Stimulated activated CD8-positive, alpha-beta memory T cell treated with anti-CD3 and anti-CD28 coated beads, Interleukin-15, amount 100 ng/mL, for 48 hours (primary cell): ENCODE measurements around the gene TEX9.
"Not testable (repeated sequence)": the region's sequence is repeated elsewhere in the genome, so short reads cannot be mapped to it uniquely, and the experiment has no call there.

Experiments used
- DNase-seq, 2 donors: peaks; one replicate each; pipeline ENCODE4 v3.0.0-alpha.2; 2020; ENCODE audit warnings: low read depth in 2 of 2

TEX9 gene

DNA sequence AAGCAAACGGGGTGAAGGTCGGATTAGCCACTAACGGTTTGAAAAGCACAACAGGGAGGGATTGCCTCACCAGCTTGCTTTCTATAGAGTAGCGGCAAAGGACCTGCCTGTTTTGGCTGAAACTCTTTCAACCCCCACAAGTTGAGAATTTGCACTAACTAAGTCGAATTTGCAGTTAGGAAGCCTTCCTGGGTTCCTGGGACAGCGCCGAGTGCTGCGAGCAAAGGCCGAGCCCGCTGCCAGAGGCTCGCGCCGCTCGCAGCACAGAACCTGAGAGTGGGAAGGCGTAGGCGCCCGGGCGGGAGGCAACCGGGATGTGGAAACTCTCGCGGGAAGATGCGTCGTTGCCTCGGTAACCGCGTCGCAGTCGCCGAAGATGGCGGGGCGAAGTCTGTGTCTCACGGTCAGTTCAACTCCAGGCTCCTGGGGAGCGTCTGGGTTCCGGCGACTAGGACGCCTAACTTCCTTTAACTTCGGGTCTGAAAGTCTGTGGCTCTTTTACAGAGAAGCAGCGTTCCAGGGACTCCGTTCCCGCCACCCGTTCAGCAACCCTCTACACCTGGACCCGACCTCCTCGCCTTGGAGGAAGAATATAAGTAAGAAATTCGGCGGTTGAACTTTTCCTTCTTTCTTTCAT, at the start of gene TEX9:
TEX9 (plus strand) TSS at position 352 of the 637 bp plus-strand sequence; CDS start at position 377, 25 bp downstream.
- peak; percentile 64 to 70 for DNase-seq

DNA sequence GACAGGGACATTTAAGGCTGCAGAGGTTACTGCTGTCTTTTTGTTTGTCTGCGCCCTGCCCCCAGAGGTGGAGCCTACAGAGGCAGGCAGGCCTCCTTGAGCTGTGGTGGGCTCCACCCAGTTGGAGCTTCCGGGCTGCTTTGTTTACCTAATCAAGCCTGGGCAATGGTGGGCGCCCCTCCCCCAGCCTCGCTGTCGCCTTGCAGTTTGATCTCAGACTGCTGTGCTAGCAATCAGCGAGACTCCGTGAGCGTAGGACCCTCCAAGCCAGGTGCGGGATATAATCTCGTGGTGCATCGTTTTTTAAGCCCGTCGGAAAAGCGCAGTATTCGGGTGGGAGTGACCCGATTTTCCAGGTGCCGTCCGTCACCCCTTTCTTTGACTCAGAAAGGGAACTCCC, 48.7 kb upstream of the TEX9 start:
- not testable (repeated sequence) for DNase-seq

DNA sequence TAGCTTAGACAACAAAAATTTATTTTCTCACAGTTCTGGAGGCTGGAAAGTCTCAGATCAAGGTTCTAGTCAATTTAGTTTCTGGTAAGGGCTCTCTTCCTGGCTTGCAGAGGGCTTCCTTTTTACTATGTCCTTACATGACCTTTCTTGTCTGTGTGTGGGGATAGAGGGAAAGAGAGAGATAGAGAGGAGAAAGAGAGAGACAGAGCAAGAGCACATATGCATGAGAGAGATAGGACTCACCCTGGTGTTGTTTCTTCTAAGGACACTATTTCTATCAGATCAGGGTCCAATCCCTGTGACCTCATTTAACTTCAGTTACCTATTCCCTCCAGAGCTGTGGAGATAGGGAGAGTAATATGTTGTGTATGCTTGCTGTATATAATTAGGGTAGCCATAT, 44.9 kb upstream of the TEX9 start:
- no peak for DNase-seq

DNA sequence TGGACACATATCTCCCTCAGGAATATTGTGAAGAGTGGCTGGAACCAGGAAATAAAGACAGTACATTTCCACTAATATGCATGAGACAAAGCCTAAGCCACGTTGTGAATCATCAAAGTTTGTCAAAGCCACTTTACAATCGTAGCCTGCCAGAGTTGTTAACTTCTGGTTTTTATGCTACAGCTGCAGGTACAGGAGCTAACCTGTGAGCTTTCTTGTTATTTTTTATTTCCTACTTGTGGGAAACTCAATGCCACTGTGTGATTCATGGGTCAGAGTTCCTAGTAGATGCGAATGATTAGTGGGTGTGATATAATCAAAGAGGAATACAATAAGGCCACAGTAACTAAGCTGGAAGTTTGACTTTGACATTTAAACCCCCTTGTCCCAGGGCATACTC, 44.4 kb upstream of the TEX9 start:
- DNase-seq: no peak

DNA sequence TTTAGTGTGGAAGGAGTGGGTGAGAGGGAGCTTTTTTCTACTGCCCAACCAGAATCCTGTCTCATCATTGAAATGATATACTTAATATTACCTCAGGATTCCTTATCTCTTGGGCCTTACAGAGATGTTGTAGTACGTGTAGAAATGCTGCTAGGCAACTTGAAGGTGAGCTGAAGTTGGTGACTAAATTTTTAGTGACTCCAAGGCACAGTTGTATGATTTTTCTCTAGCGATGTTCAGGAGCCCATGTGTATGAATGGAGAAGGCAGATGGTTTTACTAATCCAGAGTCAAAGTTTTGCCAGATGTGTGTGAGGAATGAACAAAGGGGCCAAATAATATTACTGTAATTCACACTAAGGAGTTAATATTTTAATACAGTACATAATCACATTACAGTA, 42.8 kb upstream of the TEX9 start:
- no peak for DNase-seq

DNA sequence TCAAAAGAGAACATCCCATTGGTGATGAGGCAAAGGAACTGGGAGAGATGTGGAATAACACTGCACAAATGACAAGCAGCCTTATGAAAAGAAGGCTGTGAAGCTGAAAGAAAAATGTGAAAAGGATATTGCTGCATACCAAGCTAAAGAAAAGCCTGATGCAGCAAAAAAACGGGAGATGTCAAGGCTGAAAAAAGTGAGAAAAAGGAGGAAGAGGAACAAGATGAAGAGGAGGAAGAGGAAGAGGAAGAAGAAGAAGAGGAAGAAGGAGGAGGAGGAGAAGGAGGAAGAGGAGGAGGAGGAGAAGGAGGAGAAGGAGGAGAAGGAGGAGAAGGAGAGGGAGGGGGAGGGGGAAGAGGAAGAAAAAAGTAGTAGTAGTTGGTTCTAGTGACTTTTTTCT, 41.8 kb upstream of the TEX9 start:
- DNase-seq: no peak

DNA sequence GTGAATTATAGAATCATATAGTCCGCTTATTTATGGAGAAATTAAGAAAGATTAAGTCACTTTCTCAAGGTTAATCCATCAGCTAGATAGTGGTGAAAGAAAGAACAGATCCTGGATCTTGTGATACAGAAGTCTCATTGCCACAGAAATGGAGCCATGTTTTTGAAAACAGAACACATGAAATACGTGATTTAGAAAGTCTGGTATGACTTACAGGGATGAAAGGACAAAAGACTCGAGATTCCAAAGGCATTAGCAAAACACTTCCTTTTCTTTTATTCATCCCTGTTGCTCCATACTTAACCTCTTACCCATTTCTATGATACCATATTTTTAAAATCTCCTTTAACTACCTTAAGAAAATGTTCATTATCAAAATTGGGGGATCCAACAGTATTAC, 40.0 kb upstream of the TEX9 start:
- no peak for DNase-seq

DNA sequence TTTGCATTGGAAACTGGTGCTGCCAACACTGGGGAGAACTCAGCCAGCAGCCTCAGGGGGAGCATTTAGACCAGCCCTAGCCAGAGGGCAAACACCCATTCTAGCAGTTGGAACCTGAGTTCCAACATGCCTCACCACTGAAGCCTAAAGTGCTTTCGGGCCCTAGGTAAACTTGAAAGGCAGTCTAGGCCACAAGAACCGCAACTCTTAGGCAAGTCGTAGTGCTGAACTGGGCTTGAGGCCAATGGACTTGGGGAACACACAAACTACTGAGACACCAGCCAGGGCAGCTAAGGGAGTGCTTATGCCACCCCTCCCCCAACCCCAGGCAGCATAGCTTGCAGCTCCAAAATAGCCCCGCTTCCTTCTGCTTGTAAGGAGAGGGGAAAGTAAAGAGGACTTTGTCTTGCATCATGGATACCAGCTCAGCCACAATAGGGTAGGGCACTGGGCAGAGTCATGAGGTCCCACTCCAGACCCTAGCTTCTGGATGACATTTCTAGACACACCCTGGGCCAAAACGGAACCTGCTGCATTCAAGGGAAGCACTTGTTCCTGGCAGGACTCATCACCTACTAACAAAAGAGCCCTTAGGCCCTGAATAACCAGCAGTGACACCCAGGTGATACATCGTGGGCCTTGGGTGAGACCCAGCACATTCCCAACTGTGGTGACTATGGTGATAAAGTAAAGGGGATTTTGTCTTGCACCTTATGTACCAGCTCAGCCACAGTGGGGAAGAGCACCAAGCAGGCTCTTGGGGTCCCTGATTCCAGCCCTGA, 37.3 kb upstream of the TEX9 start:
- no peak for DNase-seq

DNA sequence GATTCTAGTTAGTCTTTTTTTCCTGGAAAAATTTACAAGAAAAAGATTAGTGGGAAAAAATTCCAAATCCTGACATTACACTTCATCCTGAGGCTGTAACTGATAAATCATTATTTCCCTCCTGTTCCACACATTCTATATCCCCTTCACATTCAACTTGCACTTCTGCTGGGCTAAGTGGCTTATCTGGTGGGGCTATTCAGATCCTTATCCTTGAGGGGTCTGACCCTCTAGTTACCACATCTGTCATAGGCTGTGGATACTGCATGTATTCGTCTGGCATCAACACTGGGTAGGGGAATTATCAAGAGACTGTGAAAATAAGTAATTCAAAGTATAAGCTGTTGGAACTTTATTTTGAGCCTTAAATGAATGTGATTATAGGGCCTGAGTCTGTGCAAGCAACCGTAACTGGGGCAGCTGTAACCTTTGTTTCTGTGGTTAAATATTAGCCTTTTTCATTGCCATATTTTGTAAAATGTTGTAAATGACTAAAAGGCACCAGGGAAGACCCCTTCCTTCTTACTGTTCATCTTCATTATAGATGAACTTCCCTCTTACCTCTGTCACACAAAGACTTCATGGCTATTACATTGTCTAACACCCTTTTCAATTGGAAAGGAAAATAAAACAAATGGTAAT, 28.0 kb upstream of the TEX9 start:
- DNase-seq: no peak

DNA sequence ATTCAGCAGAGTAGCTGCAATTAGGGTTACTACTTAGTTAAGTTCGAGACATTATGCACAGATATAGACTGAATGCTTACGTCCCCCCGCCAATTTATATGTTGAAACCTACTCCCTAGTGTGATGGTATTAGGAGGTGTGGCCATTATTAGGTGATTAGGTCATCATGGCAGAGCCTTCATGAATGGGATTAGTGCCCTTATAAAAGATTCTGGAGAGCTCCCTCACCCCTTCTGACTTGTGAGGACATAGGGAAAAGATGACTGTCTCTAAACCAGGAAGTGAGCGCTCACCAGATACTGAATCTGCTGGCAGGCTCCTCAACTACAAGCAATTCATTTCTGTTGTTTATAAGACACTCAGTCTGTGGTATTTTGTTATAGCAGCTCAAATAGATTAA, 25.6 kb upstream of the TEX9 start:
- no peak for DNase-seq

DNA sequence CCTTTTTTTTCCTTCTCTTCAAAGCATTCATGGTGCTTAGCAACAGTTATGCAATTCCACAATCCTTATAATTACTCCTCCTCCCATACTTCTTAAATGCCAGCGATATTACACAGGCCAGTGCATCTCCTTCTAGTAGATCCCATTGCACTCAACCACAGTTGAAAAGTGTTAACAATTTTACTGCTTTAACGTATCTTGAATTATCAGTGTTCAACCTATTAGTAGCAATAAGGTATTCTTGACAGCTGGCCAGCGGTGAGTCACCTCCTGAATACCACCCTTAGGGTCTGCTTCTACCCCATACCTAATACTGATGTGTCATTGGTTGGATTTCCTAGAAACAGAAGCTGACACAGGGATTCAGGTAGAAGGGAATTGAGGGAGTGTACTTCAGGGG, 24.0 kb upstream of the TEX9 start:
- no peak for DNase-seq

DNA sequence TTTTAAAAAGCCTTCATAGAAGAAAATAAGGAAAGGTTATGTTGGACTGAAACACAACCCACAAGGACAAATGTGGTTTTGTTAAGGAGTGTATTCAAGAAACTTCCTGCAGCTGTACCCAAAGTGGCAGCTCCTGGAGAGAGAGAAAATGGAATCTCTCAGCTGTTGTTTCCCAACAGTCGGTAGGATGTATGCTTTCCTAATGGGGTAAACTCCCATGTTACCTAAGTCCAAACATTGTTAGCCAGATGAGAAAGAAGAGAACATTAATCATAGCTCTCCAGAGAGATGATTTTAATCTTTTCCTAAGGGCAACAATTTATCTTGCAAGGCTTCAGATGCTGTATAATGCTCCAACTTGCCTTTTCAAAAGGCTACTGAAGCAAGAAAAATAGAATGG, 22.6 kb upstream of the TEX9 start:
- DNase-seq: no peak

DNA sequence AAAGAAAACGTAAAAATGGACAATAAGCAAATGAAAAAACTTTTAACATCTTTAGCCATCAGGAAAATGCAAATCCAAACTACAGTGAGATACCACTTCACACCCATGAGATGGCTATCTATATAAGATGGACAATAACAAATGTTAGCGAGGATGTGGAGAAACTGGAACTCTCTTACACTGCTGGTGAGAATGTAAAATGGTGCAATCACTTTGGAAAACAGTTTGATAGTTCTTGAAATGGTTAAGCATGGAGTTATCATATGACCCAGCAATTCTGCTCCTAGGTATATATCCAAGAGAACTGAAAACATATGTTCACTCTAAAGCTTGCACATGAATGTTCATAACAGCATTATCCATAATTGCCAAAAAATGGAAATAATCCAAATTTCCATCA, 21.3 kb upstream of the TEX9 start:
- no peak for DNase-seq

DNA sequence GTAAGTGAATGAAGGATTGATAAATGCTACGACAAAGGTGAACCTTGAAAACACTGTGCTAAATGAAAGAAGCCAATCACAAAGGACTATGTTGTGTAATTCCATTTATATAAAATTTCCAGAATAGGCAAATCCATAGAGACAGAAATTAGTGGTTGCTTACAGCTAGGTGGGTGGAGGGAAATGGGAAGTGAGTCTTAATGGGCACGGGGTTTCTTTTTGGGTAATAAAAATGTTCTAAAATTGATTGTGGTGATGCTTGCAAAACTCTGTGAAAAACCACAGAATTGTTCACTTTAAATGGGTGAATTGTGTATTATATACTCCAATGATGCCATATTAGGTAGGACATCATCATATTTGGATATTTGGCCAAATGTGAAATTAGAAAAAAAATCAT, 20.9 kb upstream of the TEX9 start:
- no peak for DNase-seq

DNA sequence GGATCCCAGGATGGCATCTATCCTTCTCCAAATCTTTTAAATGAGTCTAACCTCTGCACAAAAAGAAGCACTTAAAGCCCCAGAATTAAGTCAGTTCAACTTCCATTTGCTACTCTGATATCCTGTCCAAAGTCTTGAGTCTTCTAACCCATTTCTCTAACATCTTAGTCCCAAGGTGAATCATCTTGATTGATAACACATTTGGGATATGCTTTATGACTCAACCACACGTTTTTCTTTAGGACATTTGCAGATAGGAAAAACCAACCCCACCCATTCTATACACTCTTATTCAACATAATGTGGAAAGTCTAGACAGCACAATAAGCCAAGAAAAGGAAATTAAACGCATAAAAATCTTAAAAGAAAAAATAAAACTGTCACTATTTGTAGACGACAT, 18.8 kb upstream of the TEX9 start:
- DNase-seq: no peak

DNA sequence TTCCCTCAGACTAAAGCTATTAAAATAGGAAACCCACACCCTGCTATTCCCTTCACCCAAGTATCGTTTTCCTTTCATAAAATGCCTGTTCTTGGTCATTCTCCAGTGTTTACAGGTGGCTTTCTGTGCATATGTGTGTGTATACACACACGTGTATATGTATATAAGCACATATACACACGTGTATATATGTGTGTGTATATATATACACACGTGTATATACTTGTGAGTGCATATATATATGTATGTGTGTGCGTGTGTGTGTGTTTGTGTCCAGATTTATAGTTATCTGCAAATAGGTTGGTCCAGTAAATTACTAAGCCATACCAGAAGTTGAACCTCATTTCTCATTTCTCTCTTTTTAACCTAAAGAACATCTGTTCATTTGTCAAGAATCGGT, 15.7 kb upstream of the TEX9 start:
- no peak for DNase-seq

DNA sequence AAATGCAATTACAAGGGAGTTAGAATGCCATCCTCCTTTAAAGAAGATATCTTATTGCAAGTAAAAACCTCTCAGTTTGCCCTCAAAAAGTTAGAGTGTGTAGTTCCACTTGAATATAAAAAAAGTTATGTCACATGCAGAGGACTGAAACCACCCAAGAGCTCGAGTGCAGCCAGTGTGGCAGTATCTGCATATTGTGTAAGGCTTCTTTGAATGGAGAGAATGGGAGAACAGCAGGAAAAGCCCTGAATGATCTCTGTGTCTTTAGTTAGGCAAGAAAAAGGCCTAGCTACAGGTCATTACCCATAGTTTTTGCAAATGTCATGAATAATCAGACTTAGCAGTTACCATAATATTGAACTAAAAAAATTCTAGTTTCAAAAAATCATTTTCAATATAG, 13.9 kb upstream of the TEX9 start:
- no peak for DNase-seq

DNA sequence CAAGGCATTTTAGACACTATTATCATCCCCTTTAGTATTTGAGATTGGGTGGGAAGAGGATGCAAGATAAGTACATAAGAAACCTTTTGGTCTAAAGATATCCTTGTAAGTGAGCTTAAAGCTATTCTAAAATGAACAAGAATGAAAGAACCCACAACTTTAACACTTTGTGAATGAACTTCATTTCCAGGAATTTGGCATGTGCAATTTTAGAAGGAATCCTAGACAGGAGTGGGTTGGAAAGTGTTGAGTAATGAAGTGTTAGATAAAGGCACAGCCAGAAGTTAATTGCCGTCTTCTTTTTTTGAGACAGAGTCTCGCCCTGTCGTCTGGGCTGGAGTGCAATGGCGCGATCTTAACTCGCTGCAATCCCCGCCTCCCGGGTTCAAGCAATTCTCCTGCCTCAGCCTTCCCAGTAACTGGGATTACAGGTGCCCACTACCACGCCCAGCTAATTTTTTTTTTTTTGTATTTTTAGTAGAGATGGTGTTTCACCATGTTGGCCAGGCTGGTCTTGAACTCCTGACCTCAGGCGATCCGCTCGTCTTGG, 13.2 kb upstream of the TEX9 start:
- DNase-seq: no peak

DNA sequence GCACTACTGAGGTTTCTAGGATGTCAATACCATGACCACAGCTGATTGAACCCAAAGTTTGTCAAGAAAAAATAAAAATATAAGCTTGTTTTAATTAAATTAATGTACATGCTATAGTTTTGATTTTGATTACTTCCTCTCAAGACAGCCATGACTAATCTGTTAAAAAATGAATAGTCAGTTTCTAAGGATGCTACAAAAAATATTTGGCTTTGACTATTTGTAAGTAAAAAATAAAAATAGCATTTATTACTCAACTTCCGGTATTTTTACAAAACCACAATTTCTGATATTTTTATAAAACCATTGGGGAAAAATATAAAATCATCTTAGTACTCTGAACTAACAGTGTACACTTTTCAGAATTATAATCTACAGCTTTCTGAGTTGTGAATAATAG, 12.1 kb upstream of the TEX9 start:
- no peak for DNase-seq

DNA sequence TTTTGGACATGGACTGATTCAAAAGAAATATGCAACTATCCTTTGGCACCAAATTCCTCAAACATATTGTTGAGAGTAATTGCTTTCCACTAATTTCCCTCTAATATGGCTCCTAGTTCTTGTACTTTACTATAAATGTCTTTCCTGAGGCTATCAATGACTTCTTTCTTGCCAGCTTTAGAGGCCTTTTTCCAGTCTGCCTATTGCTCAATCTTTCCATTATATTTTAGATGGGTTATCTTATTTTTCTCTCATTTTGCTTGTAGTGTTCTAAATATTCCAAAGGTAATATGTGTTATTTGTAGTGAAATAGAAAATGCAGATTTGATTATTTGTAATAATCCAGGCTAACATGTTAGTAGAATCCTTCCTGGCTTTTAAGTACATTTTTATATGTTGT, 11.5 kb upstream of the TEX9 start:
- no peak for DNase-seq

DNA sequence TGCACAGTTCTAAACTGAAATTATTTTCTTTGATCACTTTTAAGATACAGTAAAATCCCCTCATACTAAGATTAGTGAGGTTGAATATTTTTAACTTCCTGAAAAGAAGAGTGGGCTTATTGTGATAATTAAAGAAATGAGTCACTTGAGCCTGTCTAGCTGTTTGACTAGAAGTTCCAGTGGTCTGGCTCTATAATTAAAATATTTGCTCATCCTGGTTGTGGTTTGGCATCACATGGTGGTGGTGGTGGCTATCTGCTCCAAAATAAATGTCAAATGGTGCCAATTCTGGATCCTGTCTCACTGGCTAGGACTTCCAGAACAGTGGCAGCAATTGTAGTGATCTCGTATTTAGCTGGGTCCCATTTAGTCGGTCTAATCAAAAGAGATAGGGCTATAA, 8.6 kb upstream of the TEX9 start:
- DNase-seq: no peak

DNA sequence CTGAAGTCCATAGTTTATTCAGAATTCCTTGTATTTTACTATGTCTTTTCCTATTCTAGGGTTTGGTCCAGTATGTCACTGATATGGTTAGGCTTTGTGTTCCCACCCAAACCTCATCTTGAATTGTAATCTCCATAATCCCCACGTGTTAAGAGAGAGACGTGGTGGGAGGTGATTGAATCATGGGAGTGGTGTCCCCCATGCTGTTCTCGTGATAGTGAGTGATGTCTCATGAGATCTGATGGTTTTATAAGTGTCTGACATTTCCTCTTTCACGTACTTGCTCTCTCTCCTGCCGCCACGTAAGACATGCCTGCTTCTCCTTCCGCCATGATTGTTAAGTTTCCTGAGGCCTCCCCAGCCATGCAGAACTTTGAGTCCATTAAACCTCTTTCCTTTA, 6.6 kb upstream of the TEX9 start:
- no peak for DNase-seq

DNA sequence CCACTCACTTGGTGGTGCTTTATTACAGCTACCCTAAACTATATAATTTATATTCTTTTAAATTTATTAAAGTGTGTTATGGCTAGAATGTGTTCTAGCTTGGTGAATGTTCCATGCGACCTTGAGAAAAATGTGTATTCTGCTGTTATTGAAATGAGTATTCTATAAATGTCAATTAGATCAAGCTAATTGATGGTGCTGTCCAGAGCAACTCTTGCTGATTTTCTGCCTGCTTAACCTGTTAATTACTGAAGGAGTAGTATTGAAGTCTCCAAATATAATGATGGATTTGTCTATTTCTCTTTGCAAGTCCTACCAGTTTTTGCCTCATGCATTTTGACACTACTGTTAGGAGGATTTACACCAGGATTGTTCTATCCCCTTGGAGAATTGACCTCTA, 3.2 kb upstream of the TEX9 start:
- no peak for DNase-seq
